Measurements from ENCODE around the gene ZNF516.
"Not testable (repeated sequence)": the region's sequence is repeated elsewhere in the genome, so short reads cannot be mapped to it uniquely, and the experiment has no call there.

The ZNF516 gene

DNA sequence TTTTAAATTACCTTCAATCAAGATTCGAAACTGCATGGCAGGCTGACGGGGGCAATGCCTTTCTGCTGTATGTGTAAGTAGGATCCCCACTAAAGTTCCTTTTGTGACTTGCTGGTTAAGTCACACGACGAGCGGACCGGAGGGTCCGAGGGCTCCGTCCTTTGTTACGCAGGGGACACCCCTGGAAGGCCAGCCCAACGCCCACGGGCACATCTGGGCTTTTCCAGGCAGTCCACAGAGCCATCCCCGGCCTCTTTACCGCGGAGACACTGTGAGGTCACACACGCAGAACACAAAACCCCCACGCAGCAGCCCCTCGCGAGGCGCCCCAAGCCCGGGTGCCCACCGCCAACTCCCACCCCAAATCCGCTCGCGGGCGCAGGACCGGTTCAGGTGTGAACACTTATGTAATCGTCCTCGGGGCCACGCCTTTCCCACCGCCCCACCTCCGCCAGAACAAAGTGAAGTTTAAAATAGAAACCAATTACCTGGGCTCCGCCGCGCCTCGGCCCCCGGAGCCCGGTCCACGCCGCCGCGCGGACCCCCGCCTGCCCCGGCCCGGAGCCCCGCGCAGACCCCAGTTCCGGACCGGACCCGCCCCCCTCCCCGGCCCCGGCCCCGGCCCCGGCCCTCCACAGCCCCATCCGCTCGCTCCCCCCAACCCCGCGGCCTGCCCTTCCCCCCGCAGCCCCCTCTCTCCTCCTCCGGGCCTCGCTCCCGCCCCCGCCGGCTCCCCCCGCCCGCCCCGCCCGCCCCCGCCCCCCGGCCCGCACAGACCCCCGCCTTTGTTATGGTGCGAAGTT is 4.2 kb downstream of the ZNF516 start:
- no peak for DNase-seq (ENCODE audit: low read depth)

DNA sequence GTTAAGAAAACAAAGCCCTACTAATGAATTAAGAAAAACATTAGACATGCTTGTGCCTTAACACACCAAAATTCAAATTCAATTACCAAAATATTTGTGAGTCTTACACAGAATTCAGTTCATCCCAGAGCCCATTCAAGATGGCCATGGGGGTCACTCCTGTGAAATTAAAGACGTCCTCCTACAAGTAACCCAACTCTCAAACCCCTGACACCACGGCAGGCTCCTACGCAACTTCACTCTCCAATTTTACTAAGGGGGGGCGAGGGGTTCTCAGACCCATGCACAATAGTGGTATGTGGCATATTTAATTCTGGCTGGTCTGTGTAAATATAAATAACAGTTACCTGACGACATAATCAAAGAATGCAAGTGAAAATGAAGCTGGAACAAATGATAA is 5.0 kb downstream of the ZNF516 start:
- no peak for DNase-seq (ENCODE audit: low read depth)

DNA sequence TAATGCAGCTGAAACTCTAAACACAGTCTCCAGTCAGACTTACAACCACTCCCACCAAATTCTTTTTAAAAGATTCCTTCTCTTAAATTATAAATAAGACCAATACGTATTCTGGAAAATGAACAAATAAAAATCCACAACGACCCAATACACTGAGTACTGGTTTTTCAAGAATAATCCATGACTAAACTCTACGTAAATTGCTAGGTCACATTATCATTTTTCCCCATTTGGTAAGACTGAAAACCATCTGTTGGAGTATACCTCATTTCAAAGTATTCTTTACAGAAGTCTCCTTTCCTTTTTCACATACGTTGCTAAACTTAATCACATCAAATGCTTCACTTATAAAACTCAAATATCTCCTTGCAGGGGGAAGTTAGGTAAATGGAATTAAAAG is 6.0 kb downstream of the ZNF516 start:
- no peak for DNase-seq (ENCODE audit: low read depth)

DNA sequence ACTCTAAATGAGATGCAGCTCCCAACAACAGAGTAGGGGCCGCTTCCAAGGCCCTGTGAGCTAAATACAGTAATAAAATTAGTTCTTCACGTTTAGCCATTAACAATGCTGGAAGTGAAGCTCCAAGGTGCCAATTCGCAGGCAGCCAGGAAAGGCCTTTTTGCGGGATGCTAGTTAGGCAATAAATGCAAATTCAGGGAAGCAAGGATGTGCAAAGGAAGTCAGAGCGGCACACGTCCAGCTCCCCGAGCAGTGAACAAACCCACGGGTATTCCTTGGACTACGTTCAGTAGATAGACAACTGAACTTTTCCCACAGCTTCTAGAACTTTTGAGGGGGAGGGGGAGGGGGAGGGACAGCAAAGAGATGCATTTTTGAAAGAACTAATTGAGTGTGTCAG is 6.9 kb downstream of the ZNF516 start:
- DNase-seq (ENCODE audit: low read depth), result no peak

GRCh38 chr18:76487782-76488181 is 7.3 kb downstream of the ZNF516 start:
- DNase-seq (ENCODE audit: low read depth), result no peak

DNA sequence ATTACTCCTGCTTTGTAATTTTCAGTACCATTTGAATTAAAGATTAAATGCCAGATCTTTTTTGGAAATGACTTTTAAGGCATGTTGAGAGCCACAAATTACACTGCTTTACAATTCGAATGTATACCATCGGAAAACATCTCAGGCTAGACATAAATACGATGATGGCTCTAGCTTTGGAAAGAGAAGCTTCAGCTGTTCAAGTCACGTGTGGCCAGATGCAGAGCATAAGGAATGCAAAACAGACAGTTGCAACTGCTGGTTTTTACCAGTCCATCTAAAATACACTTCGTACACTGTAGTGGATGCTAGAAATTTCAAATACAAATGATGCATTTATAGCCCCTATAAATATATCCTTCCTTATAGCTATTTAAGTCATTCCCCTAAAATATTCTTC is 8.0 kb downstream of the ZNF516 start:
- DNase-seq (ENCODE audit: low read depth), result no peak

DNA sequence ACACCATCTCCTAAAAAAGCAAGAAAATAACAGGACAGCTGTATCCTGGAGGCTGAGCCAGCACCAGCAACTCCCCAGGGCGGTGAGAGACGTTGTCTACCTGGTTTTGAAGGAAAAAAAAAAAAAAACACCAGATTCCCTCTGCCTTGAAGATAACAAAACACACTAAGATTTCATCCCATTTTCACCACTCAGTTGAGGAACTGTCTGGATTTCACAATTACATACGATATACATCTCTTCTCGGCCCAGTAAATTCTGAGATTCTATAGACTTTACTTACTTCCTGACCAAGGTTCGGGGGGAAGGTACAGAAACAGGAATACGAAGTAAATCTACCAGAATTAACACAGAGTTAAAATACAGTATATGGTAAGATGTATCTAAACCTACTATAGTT is 8.5 kb downstream of the ZNF516 start:
- no peak for DNase-seq (ENCODE audit: low read depth)

- no peak for DNase-seq (ENCODE audit: low read depth)
Measured at GRCh38 chr18:76486038-76486437, 9.0 kb downstream of the ZNF516 start.

- no peak for DNase-seq (ENCODE audit: low read depth)
Measured at GRCh38 chr18:76484749-76485387, 10.2 kb downstream of the ZNF516 start.

DNA sequence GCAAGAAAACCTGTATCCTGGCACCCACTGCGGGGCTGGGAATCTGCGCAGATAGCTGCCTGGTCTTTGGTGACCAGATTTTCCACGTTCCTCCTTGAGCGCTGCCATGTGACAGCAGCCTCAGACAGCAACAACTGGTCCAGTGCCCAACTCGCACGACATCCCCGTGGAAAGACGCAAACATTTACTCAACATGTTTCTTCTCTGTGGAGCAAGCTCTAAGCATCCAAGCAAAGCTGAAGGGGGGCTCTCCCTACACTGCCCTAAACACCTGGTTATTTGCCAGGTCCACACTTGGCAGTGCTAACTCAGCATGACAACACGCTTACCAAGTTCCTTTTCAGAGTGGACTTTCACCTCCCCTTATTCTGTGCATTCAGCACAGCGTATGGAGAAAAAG is 11.3 kb downstream of the ZNF516 start:
- DNase-seq (ENCODE audit: low read depth), result no peak

DNA sequence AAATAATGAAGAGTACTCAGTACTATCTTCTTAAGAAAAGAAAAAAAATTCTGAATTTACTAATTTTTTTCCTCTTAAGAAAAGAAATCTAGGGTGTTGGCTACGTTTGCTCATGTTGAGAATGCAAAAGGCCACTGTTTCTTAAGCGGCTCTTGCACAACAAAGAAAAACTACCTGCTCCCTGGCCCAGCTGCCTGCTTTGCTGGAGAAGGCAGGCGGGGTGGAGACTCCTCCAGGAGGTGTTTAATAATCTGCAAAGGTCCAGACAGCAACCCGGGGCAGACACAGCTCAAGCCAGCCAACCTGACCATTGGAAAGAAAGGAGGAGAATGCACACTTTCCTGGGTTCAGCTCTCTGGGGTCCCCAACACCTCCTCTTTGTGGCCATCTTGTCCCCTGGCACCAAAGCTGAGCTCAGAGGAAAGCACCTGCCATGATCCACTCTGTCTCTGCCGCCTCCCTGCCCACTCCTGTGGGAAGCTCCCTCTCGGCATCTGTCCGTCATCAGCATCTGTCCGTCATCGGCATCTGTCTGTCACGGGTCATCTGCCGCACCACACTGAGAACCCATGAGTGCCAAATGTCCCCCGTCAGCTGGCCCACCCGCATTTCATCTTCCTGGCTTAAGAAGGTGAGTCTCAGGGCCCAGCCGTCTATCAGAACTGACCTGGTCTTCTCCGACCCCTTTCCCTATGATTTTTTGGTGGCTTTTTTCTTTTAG is 11.9 kb downstream of the ZNF516 start:
- no peak for DNase-seq (ENCODE audit: low read depth)

DNA sequence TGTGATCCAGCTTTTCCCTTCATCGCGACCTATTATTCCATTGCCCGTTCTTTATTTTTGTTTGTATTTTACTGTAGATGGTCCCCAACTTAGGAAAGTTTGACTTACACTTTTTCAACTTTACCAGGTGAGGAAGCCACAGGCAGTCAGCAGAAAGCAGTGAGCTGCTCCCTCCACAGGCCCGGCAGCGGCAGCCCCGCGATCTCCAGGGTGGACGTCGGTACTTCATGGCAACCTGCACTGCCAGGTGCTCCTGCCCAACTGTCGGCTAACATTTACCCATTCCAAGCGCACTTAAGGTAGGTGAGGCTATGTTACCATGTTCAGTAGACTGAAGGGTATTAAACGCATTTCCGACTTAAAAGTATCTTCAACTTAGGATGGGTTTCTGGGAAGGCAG is 12.8 kb downstream of the ZNF516 start:
- DNase-seq (ENCODE audit: low read depth), result no peak

DNA sequence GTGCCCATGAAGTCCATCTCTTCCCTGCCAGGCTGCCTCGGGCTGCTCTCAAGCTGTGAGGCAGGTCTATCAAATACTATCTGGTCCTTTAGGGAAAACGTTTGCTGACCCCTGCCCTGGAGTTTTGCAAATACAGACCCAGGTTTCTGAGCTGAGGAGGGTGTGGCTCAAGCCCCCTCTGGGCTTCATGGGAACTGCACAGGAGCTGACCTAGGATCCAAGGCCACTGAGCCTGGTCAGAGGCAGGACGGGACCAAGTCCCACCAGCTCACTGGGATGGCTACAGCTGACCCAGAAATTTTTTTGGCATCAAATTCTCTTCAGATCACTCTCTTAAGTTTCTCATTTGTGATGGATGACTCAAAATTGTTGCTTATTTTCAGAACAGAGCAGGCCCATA is 14.1 kb downstream of the ZNF516 start:
- no peak for DNase-seq (ENCODE audit: low read depth)

DNA sequence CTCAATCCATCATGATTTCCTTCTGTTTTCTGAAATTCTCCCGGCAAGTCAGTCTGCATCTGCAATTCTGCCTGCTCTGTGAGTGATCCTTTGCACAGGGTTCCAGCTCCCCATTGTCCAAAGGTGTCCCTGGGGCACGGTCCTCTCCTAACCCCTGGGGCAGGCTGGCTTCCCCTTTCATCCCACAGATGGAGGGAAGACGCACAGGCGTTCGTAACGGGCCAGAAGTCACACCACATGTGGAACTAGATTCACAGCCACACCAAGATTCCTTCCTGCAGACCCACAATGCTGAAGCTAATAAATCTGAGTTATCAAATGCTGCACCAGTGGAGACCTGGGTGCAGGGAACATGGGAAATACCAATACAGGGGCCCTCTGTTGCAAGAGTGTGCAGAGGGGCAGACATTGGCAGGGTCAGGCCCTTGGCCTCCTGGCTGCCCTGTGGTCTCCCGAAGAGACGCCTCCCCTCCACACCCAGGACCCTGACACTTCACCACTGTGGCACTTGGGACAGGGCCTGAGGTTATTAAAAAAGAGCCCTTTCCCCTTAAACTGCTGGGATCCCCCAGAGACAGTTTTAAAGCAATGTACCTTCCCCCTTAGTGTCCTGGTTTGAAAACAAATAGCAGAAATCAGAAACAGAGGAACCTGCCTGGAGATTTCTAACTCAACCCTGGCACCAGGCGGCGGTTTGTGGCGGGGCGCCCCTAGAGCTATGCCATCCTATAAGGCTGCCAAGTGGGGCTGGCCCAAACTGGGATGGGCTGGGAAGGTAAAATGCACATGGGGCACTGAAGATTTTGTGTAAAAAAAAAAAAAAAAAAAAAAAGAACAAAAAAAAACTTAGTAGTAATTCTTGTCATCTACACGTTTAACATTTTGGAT is 15.4 kb downstream of the ZNF516 start:
- DNase-seq (ENCODE audit: low read depth), result no peak

DNA sequence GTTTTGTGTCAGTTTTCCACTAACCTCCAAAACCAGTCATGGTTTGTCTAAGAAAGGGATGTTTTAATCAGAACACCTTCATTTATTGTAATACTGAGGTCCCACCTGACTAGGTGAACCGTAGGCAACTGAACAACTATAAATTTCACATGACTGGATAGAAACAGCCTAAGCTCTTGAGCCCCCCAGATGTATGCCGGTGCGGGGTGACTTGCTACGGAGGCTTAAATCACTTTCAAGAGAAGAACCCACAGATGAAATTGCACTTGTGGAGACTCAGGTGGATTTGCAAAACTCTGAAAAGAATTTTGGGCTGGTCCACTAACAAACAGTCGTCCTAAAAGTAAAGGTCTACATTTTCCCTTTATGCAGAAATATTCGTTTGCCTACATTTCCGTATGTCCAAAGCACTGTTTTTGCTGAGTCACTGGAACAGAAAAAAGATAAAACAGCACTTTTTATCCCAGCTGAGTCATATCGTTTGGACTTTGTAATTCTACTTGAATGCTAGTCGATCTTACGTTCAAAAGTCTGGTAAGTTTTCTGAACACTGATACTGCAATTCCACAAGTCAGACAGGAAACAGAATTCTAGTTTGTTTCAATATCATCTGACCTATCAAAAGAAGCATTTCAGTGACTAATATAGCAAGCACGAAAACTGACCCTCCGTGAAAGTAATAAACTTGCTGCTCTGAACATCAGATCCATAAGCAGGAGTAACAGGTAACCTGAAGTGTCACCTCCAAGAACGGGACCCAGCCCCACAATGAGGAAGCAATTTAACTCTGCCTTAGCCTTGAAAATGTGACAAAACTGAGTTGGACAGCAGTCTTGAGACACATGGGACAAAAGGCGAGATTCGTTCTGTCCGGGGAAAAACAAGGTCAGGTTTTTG is 18.1 kb downstream of the ZNF516 start:
- no peak for DNase-seq (ENCODE audit: low read depth)

- no peak for DNase-seq (ENCODE audit: low read depth)
Measured at GRCh38 chr18:76475450-76476194, 19.4 kb downstream of the ZNF516 start.

DNA sequence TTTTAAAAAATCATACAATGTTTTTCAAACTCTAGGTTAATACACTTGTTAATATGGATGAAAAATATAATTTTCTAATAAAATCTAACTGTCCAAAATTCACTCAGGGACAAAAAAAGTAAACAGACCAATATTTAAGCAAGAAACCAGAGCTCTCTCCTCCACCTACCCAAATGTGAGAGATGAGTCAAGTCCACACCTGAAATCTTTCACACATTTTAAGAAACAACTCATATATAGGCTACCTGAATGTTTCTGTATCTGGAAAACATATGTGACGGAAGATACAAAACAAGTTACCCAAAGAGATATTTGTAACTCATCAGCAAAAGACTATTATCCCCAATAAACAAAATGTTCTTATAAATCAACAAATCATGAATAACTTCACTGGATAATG is 20.2 kb downstream of the ZNF516 start:
- DNase-seq (ENCODE audit: low read depth), result no peak

GRCh38 chr18:76473521-76473920 is 21.5 kb downstream of the ZNF516 start:
- not testable (repeated sequence) for DNase-seq (ENCODE audit: low read depth)

DNA sequence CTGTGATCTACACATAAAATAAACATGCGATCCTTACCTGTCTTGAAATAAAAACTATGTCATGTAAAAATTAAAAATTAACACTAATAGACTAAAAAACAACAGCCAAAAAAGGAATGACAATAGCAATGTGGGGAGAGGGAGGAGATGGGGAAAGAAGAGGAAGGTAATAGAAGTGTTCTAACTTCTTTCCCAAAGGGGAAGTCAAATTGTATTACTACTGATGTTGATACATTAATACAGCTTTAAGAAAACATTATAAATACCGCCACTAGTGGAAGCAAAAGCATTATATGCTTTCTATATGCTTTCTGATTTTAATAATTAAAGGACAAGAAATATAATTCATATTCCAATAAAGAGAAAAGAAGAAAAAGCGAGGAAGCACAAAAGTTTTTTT is 22.2 kb downstream of the ZNF516 start:
- DNase-seq (ENCODE audit: low read depth), result no peak

GRCh38 chr18:76471593-76471992 is 23.4 kb downstream of the ZNF516 start:
- no peak for DNase-seq (ENCODE audit: low read depth)

All from activated T-cell treated with anti-CD3 and anti-CD28 coated beads for 48 hours (primary cell).